A549 (cell line): Measurements from ENCODE around the gene TRUB2. TPM values are rescaled to one million over a fixed set of nuclear protein-coding genes. Genes with fewer than 3 reads are reported as not detected.

ENCODE experiments used
- ATAC-seq, 2 experiments: fragments of 200-7000 bp in 1 of 2; fragments of >200 bp in 1 of 2; cut with Nextera tagmentation in 1 of 2; cut with Tn5 transposase in 1 of 2; 3 replicates each; pipeline versions ENCODE4 v1.8.0 to v1.9.1; 2018 to 2020; ENCODE audit warnings: mild to moderate bottlenecking in 1 of 2, moderate library complexity in 1 of 2
- CTCF ChIA-PET: fragments of 300-600 bp; sonication (Branson Sonifier 250); formaldehyde crosslinking; extraction: SDS; loops from one replicate; lab custom pipeline; 2021; ENCODE audit warnings: antibody characterized with exemption, inconsistent platforms; lab: Yijun Ruan, JAX
- POLR2A ChIA-PET: fragments of 350-600 bp; formaldehyde crosslinking; extraction: SDS; loops from one replicate; lab custom pipeline; 2021; ENCODE audit warnings: antibody characterized with exemption, inconsistent platforms; lab: Yijun Ruan, JAX
- DNase-seq, 2 experiments: peaks; one replicate each; pipeline versions ENCODE4 v3.0.0 to v3.0.0-alpha.2; 2011 to 2016; ENCODE audit warnings: low read depth in 1 of 2, low spot score in 1 of 2
- FAIRE-seq: peaks from 2 replicates; lab custom pipeline; 2011; peaks lifted over from hg19 to GRCh38; lab: Jason Lieb, UNC
- H3K27ac ChIP-seq, 2 experiments: fragments of >200 bp; sonication (Bioruptor Twin); formaldehyde crosslinking; 3 replicates each; pipeline ENCODE4 v1.5.1; 2016 to 2017
- H3K4me1 ChIP-seq: fragments of >200 bp; sonication (Bioruptor Twin); formaldehyde crosslinking; 3 replicates; pipeline ENCODE4 v1.6.1; 2016
- H3K4me2 ChIP-seq: fragments of >200 bp; sonication (Bioruptor Twin); formaldehyde crosslinking; 3 replicates; pipeline ENCODE4 v1.6.1; 2016
- H3K4me3 ChIP-seq: fragments of >200 bp; sonication (Bioruptor Twin); formaldehyde crosslinking; 3 replicates; pipeline ENCODE4 v1.5.1; 2016
- H3K9me3 ChIP-seq: fragments of >200 bp; sonication (Bioruptor Twin); formaldehyde crosslinking; 3 replicates; pipeline ENCODE4 v1.6.1; 2016
- BCL3 ChIP-seq: fragments of >200 bp; sonication (Bioruptor Twin); formaldehyde crosslinking; IDR thresholded peaks from 3 replicates; pipeline ENCODE4 v1.6.1; 2016
- CBX8 ChIP-seq: fragments of 200-600 bp; sonication (generic); IDR thresholded peaks from 2 replicates; pipeline ENCODE4 v1.6.1; 2016
- CHD2 ChIP-seq: fragments of 150-350 bp; IDR thresholded peaks from 2 replicates; pipeline ENCODE4 v1.6.1; 2014; ENCODE audit warnings: low read length; ENCODE audit not compliant: partially characterized antibody
- CHD4 ChIP-seq: fragments of 200-600 bp; sonication (generic); IDR thresholded peaks from 2 replicates; pipeline ENCODE4 v1.6.1; 2016; ENCODE audit warnings: antibody characterized with exemption, mild to moderate bottlenecking, borderline replicate concordance
- CTCF ChIP-seq: fragments of >200 bp; sonication (Bioruptor Twin); formaldehyde crosslinking; IDR thresholded peaks from 3 replicates; pipeline ENCODE4 v1.5.1; 2016
- ESRRA ChIP-seq: fragments of 150-350 bp; IDR thresholded peaks from 2 replicates; pipeline ENCODE4 v1.6.1; 2014; ENCODE audit warnings: mild to moderate bottlenecking, low read length, borderline replicate concordance
- GATA3 ChIP-seq: IDR thresholded peaks from 2 replicates; pipeline ENCODE4 v1.6.1; 2012; ENCODE audit warnings: borderline replicate concordance
- HOXB13 ChIP-seq: fragments of 250-450 bp; sonication (Bioruptor Pico); IDR thresholded peaks from 2 replicates; pipeline ENCODE4 v1.5.0; 2020; ENCODE audit warnings: low read depth, mild to moderate bottlenecking, moderate library complexity
- JUN ChIP-seq, 2 experiments: fragments of >200 bp; sonication (Bioruptor Twin); formaldehyde crosslinking; IDR thresholded peaks; 2 replicates in 1 of 2; 3 replicates in 1 of 2; pipeline ENCODE4 v1.6.1; 2016 to 2017
- NFE2L2 ChIP-seq: fragments of 150-350 bp; conservative IDR thresholded peaks from 2 replicates; pipeline ENCODE4 v1.6.1; 2014; ENCODE audit warnings: low read length
- PHF8 ChIP-seq: fragments of 200-600 bp; sonication (generic); IDR thresholded peaks from 2 replicates; pipeline ENCODE4 v1.6.1; 2016; ENCODE audit warnings: low read depth, mild to moderate bottlenecking, antibody characterized with exemption, moderate library complexity, borderline replicate concordance
- POLR2AphosphoS2 ChIP-seq: conservative IDR thresholded peaks from 2 replicates; pipeline ENCODE4 v1.6.1; 2012; ENCODE audit warnings: low read length, improper control_type of control experiment, inconsistent platforms
- RFX5 ChIP-seq: fragments of 450-650 bp; IDR thresholded peaks from 2 replicates; pipeline ENCODE4 v1.7.1; 2014; ENCODE audit warnings: antibody characterized with exemption, mild to moderate bottlenecking, moderate library complexity
- RNF2 ChIP-seq: fragments of 200-600 bp; sonication (generic); IDR thresholded peaks from 2 replicates; pipeline ENCODE4 v1.6.1; 2016; ENCODE audit warnings: low read depth, mild to moderate bottlenecking, antibody characterized with exemption, moderate library complexity, borderline replicate concordance
- SREBF2 ChIP-seq: fragments of 450-650 bp; IDR thresholded peaks from 2 replicates; pipeline ENCODE4 v1.6.1; 2014; ENCODE audit warnings: mild to moderate bottlenecking, moderate library complexity
- TP53 ChIP-seq: fragments of 250-450 bp; sonication (Bioruptor Pico); IDR thresholded peaks from 2 replicates; pipeline ENCODE4 v1.5.0; 2021; ENCODE audit warnings: mild to moderate bottlenecking, moderate library complexity
- WGBS: methylation state at CpG from one replicate; pipeline ENCODE4 v1.1.6; 2017; ENCODE audit errors: missing lambda C conversion rate; 5-methylcytosine and 5-hydroxymethylcytosine counted together
- polyA plus RNA-seq, 4 experiments: library from polyadenylated mRNA; depleted of rRNA in 3 of 4; stranded (reverse); fragments of >200 nt; fragmentation: RNase III in 1 of 4; extraction: RNeasy Plus Mini Kit Qiagen cat#74134 plus additional on column Dnase treatment in 1 of 4; gene quantifications; 2 replicates in 3 of 4; 3 replicates in 1 of 4; pipeline ENCODE4 v1.2.3, GENCODE V29; 2011 to 2017
- TF ChIP-seq, protein P1 (sequence below): IDR thresholded peaks from 2 replicates; pipeline ENCODE4 v1.6.1; 2012
- TF ChIP-seq, protein P2 (sequence below): fragments of 450-650 bp; IDR thresholded peaks from 2 replicates; pipeline ENCODE4 v1.6.1; 2014; ENCODE audit warnings: antibody characterized with exemption

Gene TRUB2
- polyA plus RNA-seq, 2 of the 4 experiments (the other 2 are of a cell fraction) = 29.0 to 38.7 TPM

GRCh38 chr9:128365525-128365924, 43.3 kb upstream of the TRUB2 start:
- WGBS = 55% methylated on average over 4 of the region's 4 CpGs
- ChIA-PET CTCF (interaction anchor here (1.1 to 15.6 kb wide), 6 partner anchors 15 to 270 kb away, joined by 3 to 182 read pairs (median 5); partner anchors contain the start of gene CERCAM), POLR2A (no interaction called here)
- Histone ChIP-seq H3K4me3 (no peak overlapping the region), H3K9me3 (no peaks in the 10 kb centered on the region), H3K4me2 (no peak overlapping the region), H3K27ac (no peak overlapping the region), H3K4me1 (peaks cover 18% of the 10 kb centered on the region)
- FAIRE-seq (no peak), ATAC-seq (no peak), DNase-seq (no peak)
- TF ChIP-seq HOXB13 (no peak), BCL3 (no peak), CHD2 (no peak), PHF8 (no peak), TP53 (CRISPR knock-in tag) (no peak), CBX8 (no peak), POLR2AphosphoS2 (no peak), CTCF (no peak), CHD4 (no peak), JUN (IDR thresholded peaks at IDR 0.05) (no peak), RNF2 (no peak), NFE2L2 (no peak), RFX5 (no peak), SREBF2 (no peak)
- TF ChIP-seq, protein P1, sequence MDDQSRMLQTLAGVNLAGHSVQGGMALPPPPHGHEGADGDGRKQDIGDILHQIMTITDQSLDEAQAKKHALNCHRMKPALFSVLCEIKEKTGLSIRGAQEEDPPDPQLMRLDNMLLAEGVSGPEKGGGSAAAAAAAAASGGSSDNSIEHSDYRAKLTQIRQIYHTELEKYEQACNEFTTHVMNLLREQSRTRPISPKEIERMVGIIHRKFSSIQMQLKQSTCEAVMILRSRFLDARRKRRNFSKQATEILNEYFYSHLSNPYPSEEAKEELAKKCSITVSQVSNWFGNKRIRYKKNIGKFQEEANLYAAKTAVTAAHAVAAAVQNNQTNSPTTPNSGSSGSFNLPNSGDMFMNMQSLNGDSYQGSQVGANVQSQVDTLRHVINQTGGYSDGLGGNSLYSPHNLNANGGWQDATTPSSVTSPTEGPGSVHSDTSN = no peak
- TF ChIP-seq, protein P2, sequence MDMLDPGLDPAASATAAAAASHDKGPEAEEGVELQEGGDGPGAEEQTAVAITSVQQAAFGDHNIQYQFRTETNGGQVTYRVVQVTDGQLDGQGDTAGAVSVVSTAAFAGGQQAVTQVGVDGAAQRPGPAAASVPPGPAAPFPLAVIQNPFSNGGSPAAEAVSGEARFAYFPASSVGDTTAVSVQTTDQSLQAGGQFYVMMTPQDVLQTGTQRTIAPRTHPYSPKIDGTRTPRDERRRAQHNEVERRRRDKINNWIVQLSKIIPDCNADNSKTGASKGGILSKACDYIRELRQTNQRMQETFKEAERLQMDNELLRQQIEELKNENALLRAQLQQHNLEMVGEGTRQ = no peak

GRCh38 chr9:128362774-128363173, 40.5 kb upstream of the TRUB2 start:
- no peak for DNase-seq
- POLR2A ChIA-PET = interaction anchor here (1.0 to 2.9 kb wide), 6 partner anchors 8 to 273 kb away, joined by 4 to 34 read pairs (median 7); partner anchors contain the start of genes CERCAM, GOLGA2, SWI5 and URM1
- TF ChIP-seq POLR2AphosphoS2 (no peak), GATA3 (no peak), ESRRA (no peak)
- TF ChIP-seq, all 56 proteins: peak for 0
- CTCF ChIA-PET = interaction anchor here (0.5 to 15.6 kb wide), 54 partner anchors 9 to 652 kb away, joined by 3 to 182 read pairs (median 5); partner anchors contain the start of genes CERCAM, GOLGA2, ODF2 and SWI5
- no peak overlapping the region for H3K4me3 ChIP-seq
- ATAC-seq (no peak), FAIRE-seq (no peak)
- H3K27ac ChIP-seq = peak overlapping the region in 1 of 2 experiments; percentile 90; a peak in 4 of 6 replicates
- H3K4me1 ChIP-seq = peaks cover 13% of the 10 kb centered on the region
- no peaks in the 10 kb centered on the region for H3K9me3 ChIP-seq
- 74% methylated on average over 3 of the region's 3 CpGs for WGBS
- H3K4me2 ChIP-seq = peak overlapping the region; percentile 61; the same call in 2 of the 3 replicates
